OCI-LY3 (cell line): ENCODE data around the gene TMEM108.

Experiments used
- H2AFZ ChIP-seq: fragments of 200-600, 300-600 bp; shearing (Covaris generic); 2 replicates; pipeline ENCODE4 v1.6.0; 2014; ENCODE audit warnings: antibody characterized with exemption, low read depth, low read length
- H3K27ac ChIP-seq: fragments of 200-600, 300-600 bp; sonication (generic); 2 replicates; pipeline ENCODE4 v1.5.1; 2014; ENCODE audit warnings: mild to moderate bottlenecking, low read length, moderate library complexity, mixed read lengths
- H3K27me3 ChIP-seq: fragments of 200-600, 300-600 bp; sonication (generic); 2 replicates; pipeline ENCODE4 v1.6.1; 2014; ENCODE audit warnings: low read depth, low read length, mixed read lengths
- H3K36me3 ChIP-seq: fragments of 200-600, 300-600 bp; sonication (generic); replicated peaks from 2 replicates; pipeline ENCODE3; 2014; ENCODE audit warnings: low read depth, low read length, mixed read lengths
- H3K4me1 ChIP-seq: fragments of 300-600, 200-600 bp; sonication (generic); 2 replicates; pipeline ENCODE4 v1.6.1; 2014; ENCODE audit warnings: low read length, mixed read lengths
- H3K4me2 ChIP-seq: fragments of 200-600, 300-600 bp; sonication (generic); 2 replicates; pipeline ENCODE4 v1.6.1; 2014; ENCODE audit warnings: low read length, mixed read lengths
- H3K4me3 ChIP-seq: fragments of 300-600, 200-600 bp; sonication (generic); 2 replicates; pipeline ENCODE4 v1.5.1; 2014; ENCODE audit warnings: antibody characterized with exemption, mild to moderate bottlenecking, low read length, moderate library complexity
- H3K79me2 ChIP-seq: fragments of 300-600, 200-600 bp; shearing (Covaris generic); 2 replicates; pipeline ENCODE4 v1.6.1; 2014; ENCODE audit warnings: mild to moderate bottlenecking, low read length, mixed read lengths
- H3K9ac ChIP-seq: fragments of 300-600, 200-600 bp; shearing (Covaris generic); 2 replicates; pipeline ENCODE4 v1.6.0; 2014; ENCODE audit warnings: mild to moderate bottlenecking, low read length, moderate library complexity
- H3K9me3 ChIP-seq: fragments of 200-600, 300-600 bp; shearing (Covaris generic); 2 replicates; pipeline ENCODE4 v1.6.1; 2014; ENCODE audit warnings: low read length, mixed read lengths; ENCODE audit not compliant: insufficient read depth
- H4K20me1 ChIP-seq: fragments of 200-600, 300-600 bp; sonication (generic); 2 replicates; pipeline ENCODE4 v1.6.1; 2016; ENCODE audit warnings: low read length, mixed read lengths; ENCODE audit not compliant: insufficient read depth
- EZH2phosphoT487 ChIP-seq: fragments of 200-600 bp; shearing (Covaris generic); IDR thresholded peaks from 2 replicates; pipeline ENCODE4 v1.6.1; 2018; ENCODE audit warnings: antibody characterized with exemption, mixed run types, low read depth
- TF ChIP-seq, protein P1 (sequence below): fragments of 200-600, 300-600 bp; sonication (generic); IDR thresholded peaks from 2 replicates; pipeline ENCODE4 v1.5.1; 2014; ENCODE audit warnings: antibody characterized with exemption, low read length, low read depth

TMEM108 gene

DNA sequence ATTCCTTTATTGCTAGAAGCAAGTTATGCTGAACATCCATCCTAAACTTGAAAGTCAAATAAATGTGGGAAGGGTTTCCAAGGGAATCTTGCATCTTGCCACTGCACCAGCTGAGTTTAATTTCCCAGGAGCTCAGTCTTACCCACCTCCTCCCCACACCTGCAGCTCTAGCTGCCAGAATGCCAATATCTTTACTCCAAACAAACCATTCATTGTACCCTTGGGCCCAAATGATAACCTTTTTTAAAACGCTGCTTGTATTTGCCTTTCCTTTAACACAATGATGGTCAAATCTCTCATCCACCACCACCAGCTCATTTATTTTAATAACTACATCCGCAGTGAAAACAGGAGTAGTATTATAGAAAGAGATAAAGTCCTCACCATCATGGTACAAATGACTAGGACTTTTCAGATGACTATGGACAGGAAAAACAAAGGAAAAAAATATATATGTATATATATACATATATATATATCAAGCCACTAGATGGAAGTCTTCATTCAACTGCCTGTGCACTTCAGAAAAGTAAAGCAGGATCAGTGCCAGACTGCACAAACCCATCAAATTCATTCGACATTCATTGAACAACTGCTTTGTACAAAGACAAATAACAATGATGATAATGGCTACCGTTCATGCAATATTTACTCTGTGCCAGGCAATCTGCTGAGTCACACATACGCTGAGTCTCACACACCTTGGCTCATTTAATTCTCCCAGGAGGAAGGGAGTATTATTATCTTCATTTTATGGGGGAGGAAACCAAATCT, 405.6 kb downstream of the TMEM108 start:
- H3K9me3 ChIP-seq = peaks cover 5% of the 10 kb centered on the region; the same call in 1 of the 2 replicates
- H3K9ac ChIP-seq = peak overlapping the region; percentile 15; the same call in 1 of the 2 replicates
- peak overlapping the region; percentile 86 for H3K4me2 ChIP-seq
- peak overlapping the region; percentile 70 for H2AFZ ChIP-seq
- H3K4me3 ChIP-seq = no peak overlapping the region
- peaks cover 69% of the 10 kb centered on the region for H3K4me1 ChIP-seq
- H3K79me2 ChIP-seq = no peaks in the 10 kb centered on the region
- H3K27me3 ChIP-seq = no peaks in the 10 kb centered on the region
- no peaks in the 10 kb centered on the region for H3K36me3 ChIP-seq
- no peaks in the 10 kb centered on the region for H4K20me1 ChIP-seq
- H3K27ac ChIP-seq = peak overlapping the region; percentile 54
- TF ChIP-seq, protein P1, sequence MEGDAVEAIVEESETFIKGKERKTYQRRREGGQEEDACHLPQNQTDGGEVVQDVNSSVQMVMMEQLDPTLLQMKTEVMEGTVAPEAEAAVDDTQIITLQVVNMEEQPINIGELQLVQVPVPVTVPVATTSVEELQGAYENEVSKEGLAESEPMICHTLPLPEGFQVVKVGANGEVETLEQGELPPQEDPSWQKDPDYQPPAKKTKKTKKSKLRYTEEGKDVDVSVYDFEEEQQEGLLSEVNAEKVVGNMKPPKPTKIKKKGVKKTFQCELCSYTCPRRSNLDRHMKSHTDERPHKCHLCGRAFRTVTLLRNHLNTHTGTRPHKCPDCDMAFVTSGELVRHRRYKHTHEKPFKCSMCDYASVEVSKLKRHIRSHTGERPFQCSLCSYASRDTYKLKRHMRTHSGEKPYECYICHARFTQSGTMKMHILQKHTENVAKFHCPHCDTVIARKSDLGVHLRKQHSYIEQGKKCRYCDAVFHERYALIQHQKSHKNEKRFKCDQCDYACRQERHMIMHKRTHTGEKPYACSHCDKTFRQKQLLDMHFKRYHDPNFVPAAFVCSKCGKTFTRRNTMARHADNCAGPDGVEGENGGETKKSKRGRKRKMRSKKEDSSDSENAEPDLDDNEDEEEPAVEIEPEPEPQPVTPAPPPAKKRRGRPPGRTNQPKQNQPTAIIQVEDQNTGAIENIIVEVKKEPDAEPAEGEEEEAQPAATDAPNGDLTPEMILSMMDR = peak; percentile 18; the same call in 1 of the 2 replicates
- TF ChIP-seq EZH2phosphoT487 = no peak

DNA sequence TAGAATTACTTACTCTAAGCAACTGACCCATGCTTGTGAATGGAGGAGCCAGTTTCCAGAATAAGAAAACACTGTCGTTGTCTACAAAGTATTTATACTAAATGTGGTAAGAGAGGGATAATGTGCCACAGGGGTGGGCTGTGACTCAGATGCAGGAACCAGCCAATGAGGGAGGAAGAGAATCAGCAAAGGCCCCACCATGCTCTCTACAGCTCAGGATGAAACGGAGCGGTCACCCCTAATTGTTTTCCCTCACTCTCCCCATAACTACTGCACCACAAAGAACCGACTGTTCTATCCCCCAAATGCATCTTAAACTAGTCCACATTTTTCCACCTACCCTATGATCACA, 406.2 kb downstream of the TMEM108 start:
- Histone ChIP-seq H3K27me3 (no peaks in the 10 kb centered on the region), H3K9ac (no peak overlapping the region), H3K4me3 (no peak overlapping the region), H2AFZ (no peak overlapping the region), H3K9me3 (peaks cover 5% of the 10 kb centered on the region; the same call in 1 of the 2 replicates), H3K4me1 (peaks cover 74% of the 10 kb centered on the region), H3K27ac (peak overlapping the region; percentile 44), H4K20me1 (no peaks in the 10 kb centered on the region), H3K4me2 (peak overlapping the region; percentile 48), H3K79me2 (no peaks in the 10 kb centered on the region), H3K36me3 (no peaks in the 10 kb centered on the region)
- TF ChIP-seq, protein P1 = no peak
- TF ChIP-seq EZH2phosphoT487 = no peak

DNA sequence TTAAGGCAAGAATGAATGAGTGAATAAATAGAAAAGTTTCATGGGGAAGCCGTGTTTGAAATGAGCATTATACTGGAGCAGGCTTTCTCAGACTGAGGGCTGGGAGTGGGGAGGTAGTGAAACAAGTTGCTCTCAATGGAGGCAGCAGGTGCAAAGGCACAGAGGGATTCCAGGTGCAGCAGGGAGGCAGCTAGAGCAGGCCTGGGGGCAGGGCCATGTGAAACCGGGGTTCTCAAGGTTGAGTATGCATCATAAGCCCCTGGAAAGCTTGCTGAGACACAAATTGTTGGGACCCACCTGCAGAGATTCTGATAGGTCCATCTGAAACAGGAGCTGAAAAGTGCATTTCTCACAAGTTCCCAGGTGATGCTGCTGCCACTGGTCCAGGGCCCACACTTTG, 406.9 kb downstream of the TMEM108 start:
- Histone ChIP-seq H4K20me1 (no peaks in the 10 kb centered on the region), H3K9me3 (no peaks in the 10 kb centered on the region), H3K79me2 (no peaks in the 10 kb centered on the region), H2AFZ (no peak overlapping the region), H3K27me3 (no peaks in the 10 kb centered on the region), H3K9ac (no peak overlapping the region), H3K4me2 (peak overlapping the region; percentile 48), H3K4me1 (peaks cover 81% of the 10 kb centered on the region), H3K4me3 (no peak overlapping the region), H3K27ac (peak overlapping the region; percentile 44), H3K36me3 (no peaks in the 10 kb centered on the region)
- TF ChIP-seq, protein P1 = no peak
- TF ChIP-seq EZH2phosphoT487 = no peak
